HepG2 (cell line): ENCODE data around the gene RNASE4. TPM values are rescaled to one million over a fixed set of nuclear protein-coding genes. Genes with fewer than 3 reads are reported as not detected.

Experiments
- ARID3A ChIP-seq: IDR thresholded peaks from 2 replicates; pipeline ENCODE4 v1.6.1; 2012; ENCODE audit warnings: low read depth, low read length, improper control_type of control experiment
- ARID5B ChIP-seq: IDR thresholded peaks from 2 replicates; pipeline ENCODE4 v1.4.0; 2020; ENCODE audit warnings: mild to moderate bottlenecking, missing genetic modification reagents
- ATF1 ChIP-seq: IDR thresholded peaks from 2 replicates; pipeline ENCODE4 v1.6.1; 2016; ENCODE audit warnings: mild to moderate bottlenecking, control low read depth
- FOXJ3 ChIP-seq: sonication (generic); formaldehyde crosslinking; IDR thresholded peaks from 2 replicates; pipeline ENCODE4 v1.4.0; 2020; ENCODE audit warnings: missing genetic modification reagents, mild to moderate bottlenecking, borderline replicate concordance
- FOXK2 ChIP-seq: fragments of 450-650 bp; IDR thresholded peaks from 2 replicates; pipeline ENCODE4 v1.6.1; 2016
- HIVEP1 ChIP-seq: sonication (generic); formaldehyde crosslinking; IDR thresholded peaks from 2 replicates; pipeline ENCODE4 v1.4.0; 2020; ENCODE audit warnings: mild to moderate bottlenecking, missing genetic modification reagents
- LCORL ChIP-seq, 2 experiments: fragments of 450-650 bp in 1 of 2; sonication (generic) in 1 of 2; formaldehyde crosslinking in 1 of 2; IDR thresholded peaks; 2 replicates each; pipeline versions ENCODE4 v1.5.0 to v1.6.1; 2017 to 2020; ENCODE audit warnings: antibody characterized with exemption in 1 of 2, missing genetic modification reagents in 1 of 2
- NPAS2 ChIP-seq: sonication (generic); formaldehyde crosslinking; IDR thresholded peaks from 2 replicates; pipeline ENCODE4 v1.8.0; 2022; ENCODE audit warnings: mild to moderate bottlenecking, missing genetic modification reagents, borderline replicate concordance
- PAX8 ChIP-seq: sonication (generic); formaldehyde crosslinking; IDR thresholded peaks from 2 replicates; pipeline ENCODE4 v1.8.0; 2022; ENCODE audit warnings: mild to moderate bottlenecking, missing genetic modification reagents, borderline replicate concordance
- RCOR2 ChIP-seq: IDR thresholded peaks from 2 replicates; pipeline ENCODE4 v1.6.1; 2016; ENCODE audit warnings: missing biosample characterization, missing genetic modification reagents
- TEF ChIP-seq: sonication (generic); formaldehyde crosslinking; IDR thresholded peaks from 2 replicates; pipeline ENCODE4 v1.5.0; 2020; ENCODE audit warnings: missing genetic modification reagents
- ZFY ChIP-seq: sonication (generic); formaldehyde crosslinking; IDR thresholded peaks from 2 replicates; pipeline ENCODE4 v1.4.0; 2020; ENCODE audit warnings: missing genetic modification reagents
- ZNF563 ChIP-seq: sonication (generic); formaldehyde crosslinking; IDR thresholded peaks from 2 replicates; pipeline ENCODE4 v1.8.0; 2022; ENCODE audit warnings: mild to moderate bottlenecking, moderate library complexity, missing genetic modification reagents
- polyA plus RNA-seq, 8 experiments: library from polyadenylated mRNA; depleted of rRNA in 3 of 8; stranded (reverse) in 7 of 8; unstranded in 1 of 8; fragments of >200 nt; fragmentation: Illumina TruSeq in 4 of 8; extraction: Trizol in 4 of 8; gene quantifications; 2 replicates each; pipeline versions ENCODE4 v1.2.1 to v1.2.3, GENCODE V29; 2011 to 2016; ENCODE audit warnings: low read depth in 4 of 8, missing spikeins in 1 of 8, mixed read lengths in 1 of 8; ENCODE audit not compliant: insufficient read depth in 1 of 8
- total RNA-seq, 5 experiments: library from RNA; depleted of rRNA; stranded (reverse); fragments of >200 nt; fragmentation: Illumina TruSeq; extraction: Trizol; gene quantifications; 2 replicates each; pipeline ENCODE4 v1.2.3, GENCODE V29; 2016; ENCODE audit warnings: low read depth in 1 of 5
- TF ChIP-seq, protein P1 (sequence below): sonication (generic); formaldehyde crosslinking; IDR thresholded peaks from 2 replicates; pipeline ENCODE4 v1.8.0; 2022; ENCODE audit warnings: mild to moderate bottlenecking, missing genetic modification reagents, moderate library complexity
- TF ChIP-seq, protein P2 (sequence below): sonication (generic); formaldehyde crosslinking; IDR thresholded peaks from 2 replicates; pipeline ENCODE4 v1.8.1; 2023; ENCODE audit warnings: mild to moderate bottlenecking, moderate library complexity, missing genetic modification reagents
- TF ChIP-seq, protein P3 (sequence below): sonication (generic); formaldehyde crosslinking; IDR thresholded peaks from 2 replicates; pipeline ENCODE4 v1.5.0; 2020; ENCODE audit warnings: mild to moderate bottlenecking, missing genetic modification reagents, moderate library complexity

The RNASE4 gene
- total and polyA plus RNA-seq, 2 of the 13 experiments (the other 11 are each of a cell fraction or from before 2014, with no cell fraction given) = 109 to 983 TPM

DNA sequence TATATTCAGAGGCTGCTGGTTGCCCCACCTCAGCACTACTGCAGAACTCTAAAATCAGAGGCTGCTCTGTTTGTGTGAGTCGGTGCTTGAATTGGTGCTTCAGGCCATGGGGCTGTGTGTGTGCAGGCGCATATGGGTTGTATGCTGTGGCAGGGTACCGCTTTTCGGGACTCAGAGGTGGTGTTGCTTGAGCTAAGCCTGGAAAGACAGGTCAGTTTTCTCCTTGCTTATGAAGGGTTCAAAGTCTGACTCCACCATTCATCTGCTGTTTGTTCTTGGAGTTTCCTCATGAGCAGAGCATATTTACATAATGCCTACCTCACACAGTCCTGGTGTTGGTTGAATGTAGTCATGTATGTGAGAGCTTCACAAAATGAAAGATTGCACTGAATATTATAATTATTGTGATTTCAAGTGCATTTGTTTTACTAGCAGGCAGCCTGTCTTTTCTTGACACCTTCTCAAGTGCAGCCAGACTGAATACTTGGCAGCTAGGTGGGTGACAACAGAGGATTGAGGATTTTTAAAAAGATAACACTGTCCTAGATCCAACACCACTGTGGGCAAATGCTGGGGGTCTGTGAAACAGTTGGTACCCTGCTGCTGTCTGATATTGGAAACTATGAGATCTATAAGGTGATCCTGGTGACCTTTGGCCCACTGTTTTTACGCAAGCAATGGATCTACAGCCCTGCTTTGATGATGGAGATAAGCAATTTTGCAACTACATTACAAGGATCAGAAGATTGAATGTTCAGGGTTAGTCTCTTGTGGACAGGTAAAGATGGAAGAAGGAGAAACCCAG is 3.2 kb downstream of the RNASE4 start (continued):
- TF ChIP-seq, protein P1, sequence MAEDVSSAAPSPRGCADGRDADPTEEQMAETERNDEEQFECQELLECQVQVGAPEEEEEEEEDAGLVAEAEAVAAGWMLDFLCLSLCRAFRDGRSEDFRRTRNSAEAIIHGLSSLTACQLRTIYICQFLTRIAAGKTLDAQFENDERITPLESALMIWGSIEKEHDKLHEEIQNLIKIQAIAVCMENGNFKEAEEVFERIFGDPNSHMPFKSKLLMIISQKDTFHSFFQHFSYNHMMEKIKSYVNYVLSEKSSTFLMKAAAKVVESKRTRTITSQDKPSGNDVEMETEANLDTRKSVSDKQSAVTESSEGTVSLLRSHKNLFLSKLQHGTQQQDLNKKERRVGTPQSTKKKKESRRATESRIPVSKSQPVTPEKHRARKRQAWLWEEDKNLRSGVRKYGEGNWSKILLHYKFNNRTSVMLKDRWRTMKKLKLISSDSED (CRISPR knock-in tag) = no peak
- TF ChIP-seq PAX8 (CRISPR knock-in tag) (no peak), ATF1 (peak; percentile 67; the same call in 1 of the 2 replicates), ARID3A (peak; percentile 7; the same call in 1 of the 2 replicates), FOXJ3 (CRISPR knock-in tag) (no peak), ARID5B (peak; percentile 73), TEF (CRISPR knock-in tag) (0 out of 2 replicates have a peak, but pooled peaks have one; percentile 46), NPAS2 (CRISPR knock-in tag) (no peak), RCOR2 (CRISPR knock-in tag) (peak; percentile 42; the same call in 1 of the 2 replicates), HIVEP1 (no peak), ZFY (CRISPR knock-in tag) (peak; percentile 64), LCORL (IDR thresholded peaks at IDR 0.05) (no peak), LCORL (CRISPR knock-in tag; IDR thresholded peaks at IDR 0.05) (no peak), FOXK2 (0 out of 2 replicates have a peak, but pooled peaks have one; percentile 17), ZNF563 (CRISPR knock-in tag) (no peak)
- TF ChIP-seq, protein P2, sequence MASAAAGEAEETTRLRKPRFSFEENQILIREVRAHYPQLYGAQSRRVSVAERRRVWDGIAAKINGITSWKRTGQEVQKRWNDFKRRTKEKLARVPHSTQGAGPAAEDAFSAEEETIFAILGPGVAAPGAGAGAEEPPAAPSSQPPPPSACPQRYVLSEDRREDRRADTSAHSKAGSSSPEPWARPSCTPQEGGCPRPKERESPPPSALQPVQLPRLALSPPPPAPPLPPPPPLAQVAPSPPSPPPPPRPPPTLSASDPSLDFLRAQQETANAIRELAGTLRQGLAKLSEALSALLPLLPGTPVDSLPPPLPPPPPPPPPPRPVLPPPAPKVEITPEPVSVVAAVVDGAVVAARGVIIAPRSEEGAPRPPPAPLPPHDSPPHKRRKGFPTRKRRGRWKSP (CRISPR knock-in tag) = peak; percentile 57; the same call in 1 of the 2 replicates
- TF ChIP-seq, protein P3, sequence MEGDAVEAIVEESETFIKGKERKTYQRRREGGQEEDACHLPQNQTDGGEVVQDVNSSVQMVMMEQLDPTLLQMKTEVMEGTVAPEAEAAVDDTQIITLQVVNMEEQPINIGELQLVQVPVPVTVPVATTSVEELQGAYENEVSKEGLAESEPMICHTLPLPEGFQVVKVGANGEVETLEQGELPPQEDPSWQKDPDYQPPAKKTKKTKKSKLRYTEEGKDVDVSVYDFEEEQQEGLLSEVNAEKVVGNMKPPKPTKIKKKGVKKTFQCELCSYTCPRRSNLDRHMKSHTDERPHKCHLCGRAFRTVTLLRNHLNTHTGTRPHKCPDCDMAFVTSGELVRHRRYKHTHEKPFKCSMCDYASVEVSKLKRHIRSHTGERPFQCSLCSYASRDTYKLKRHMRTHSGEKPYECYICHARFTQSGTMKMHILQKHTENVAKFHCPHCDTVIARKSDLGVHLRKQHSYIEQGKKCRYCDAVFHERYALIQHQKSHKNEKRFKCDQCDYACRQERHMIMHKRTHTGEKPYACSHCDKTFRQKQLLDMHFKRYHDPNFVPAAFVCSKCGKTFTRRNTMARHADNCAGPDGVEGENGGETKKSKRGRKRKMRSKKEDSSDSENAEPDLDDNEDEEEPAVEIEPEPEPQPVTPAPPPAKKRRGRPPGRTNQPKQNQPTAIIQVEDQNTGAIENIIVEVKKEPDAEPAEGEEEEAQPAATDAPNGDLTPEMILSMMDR (CRISPR knock-in tag) = no peak
